GM21576 (cell line): ENCODE measurements around the gene PLEKHM3.
"Not testable (repeated sequence)": the region's sequence is repeated elsewhere in the genome, so short reads cannot be mapped to it uniquely, and the experiment has no call there.

ENCODE experiments used
- ATAC-seq: cut with Tn5 transposase; IDR thresholded peaks from one replicate; pipeline ENCODE4 v1.9.1; 2021; ENCODE audit warnings: mild to moderate bottlenecking, moderate library complexity; ENCODE audit not compliant: unreplicated experiment

PLEKHM3 gene

GRCh38 chr2:207951734-207952470 is 73.4 kb downstream of the PLEKHM3 start:
- ATAC-seq = no peak

GRCh38 chr2:207950761-207951114 is 74.6 kb downstream of the PLEKHM3 start:
- no peak for ATAC-seq

- ATAC-seq = no peak
These were observed 75.1 kb downstream of the PLEKHM3 start for GRCh38 chr2:207950063-207950760.

- not testable (repeated sequence) for ATAC-seq
These were observed 76.1 kb downstream of the PLEKHM3 start for GRCh38 chr2:207949245-207949644.

- ATAC-seq = no peak
These were observed 80.2 kb downstream of the PLEKHM3 start for GRCh38 chr2:207944979-207945600.

- no peak for ATAC-seq
These were observed 81.0 kb downstream of the PLEKHM3 start for GRCh38 chr2:207944334-207944733.

- no peak for ATAC-seq
These were observed 85.8 kb downstream of the PLEKHM3 start for GRCh38 chr2:207939342-207940108.

GRCh38 chr2:207938886-207939285 is 86.4 kb downstream of the PLEKHM3 start:
- no peak for ATAC-seq

- ATAC-seq = no peak
These were observed 86.9 kb downstream of the PLEKHM3 start for GRCh38 chr2:207938415-207938814.

GRCh38 chr2:207937823-207938222 is 87.5 kb downstream of the PLEKHM3 start:
- no peak for ATAC-seq

GRCh38 chr2:207937253-207937652 is 88.1 kb downstream of the PLEKHM3 start:
- ATAC-seq = no peak

- ATAC-seq = no peak
These were observed 88.9 kb downstream of the PLEKHM3 start for GRCh38 chr2:207936380-207936779.

- no peak for ATAC-seq
These were observed 89.3 kb downstream of the PLEKHM3 start for GRCh38 chr2:207935991-207936370.

- no peak for ATAC-seq
These were observed 90.0 kb downstream of the PLEKHM3 start for GRCh38 chr2:207935121-207935990.

- no peak for ATAC-seq
These were observed 90.6 kb downstream of the PLEKHM3 start for GRCh38 chr2:207934720-207935119.

GRCh38 chr2:207933396-207934065 is 91.8 kb downstream of the PLEKHM3 start:
- no peak for ATAC-seq

- no peak for ATAC-seq
These were observed 93.2 kb downstream of the PLEKHM3 start for GRCh38 chr2:207932106-207932505.

GRCh38 chr2:207930747-207931146 is 94.6 kb downstream of the PLEKHM3 start:
- no peak for ATAC-seq

- no peak for ATAC-seq
These were observed 95.4 kb downstream of the PLEKHM3 start for GRCh38 chr2:207929923-207930322.

GRCh38 chr2:207928079-207928478 is 97.2 kb downstream of the PLEKHM3 start:
- ATAC-seq = no peak
